GM21825 (cell line): ENCODE results near the gene ANXA11.
"Not testable (repeated sequence)": the region's sequence is repeated elsewhere in the genome, so short reads cannot be mapped to it uniquely, and the experiment has no call there.

Experiments used
- ATAC-seq: cut with Tn5 transposase; IDR thresholded peaks from one replicate; pipeline ENCODE4 v1.9.1; 2021; ENCODE audit warnings: mild to moderate bottlenecking, moderate library complexity; ENCODE audit not compliant: unreplicated experiment

ANXA11 gene

GRCh38 chr10:80149123-80149522 is 56.2 kb downstream of the ANXA11 start:
- ATAC-seq: no peak

- ATAC-seq: no peak
Observed at GRCh38 chr10:80148166-80148805, 57.1 kb downstream of the ANXA11 start.

GRCh38 chr10:80146918-80147317 is 58.4 kb downstream of the ANXA11 start:
- ATAC-seq: no peak

GRCh38 chr10:80145406-80146308 is 59.7 kb downstream of the ANXA11 start:
- not testable (repeated sequence) for ATAC-seq

GRCh38 chr10:80144696-80145131 is 60.6 kb downstream of the ANXA11 start:
- peak; percentile 47 for ATAC-seq

GRCh38 chr10:80144067-80144695 is 61.2 kb downstream of the ANXA11 start:
- peak; percentile 77 for ATAC-seq

GRCh38 chr10:80141696-80142460 is 63.5 kb downstream of the ANXA11 start:
- no peak for ATAC-seq

GRCh38 chr10:80140251-80140650 is 65.1 kb downstream of the ANXA11 start:
- ATAC-seq: no peak

GRCh38 chr10:80139265-80139664 is 66.1 kb downstream of the ANXA11 start:
- no peak for ATAC-seq

- no peak for ATAC-seq
Observed at GRCh38 chr10:80137920-80138319, 67.4 kb downstream of the ANXA11 start.

- ATAC-seq: no peak
Observed at GRCh38 chr10:80137031-80137862, 68.1 kb downstream of the ANXA11 start.

GRCh38 chr10:80136134-80136571 is 69.2 kb downstream of the ANXA11 start:
- no peak for ATAC-seq

GRCh38 chr10:80133687-80134086 is 71.7 kb downstream of the ANXA11 start:
- not testable (repeated sequence) for ATAC-seq

GRCh38 chr10:80133206-80133605 is 72.1 kb downstream of the ANXA11 start:
- ATAC-seq: no peak

- no peak for ATAC-seq
Observed at GRCh38 chr10:80132299-80133139, 72.8 kb downstream of the ANXA11 start, which contains the start of gene PLAC9. Gene PLAC9 (plus strand): TSS chr10:80132730. CDS start chr10:80132763, 33 bp downstream.

- no peak for ATAC-seq
Observed at GRCh38 chr10:80131499-80131901, 73.8 kb downstream of the ANXA11 start.

- ATAC-seq: no peak
Observed at GRCh38 chr10:80126876-80127275, 78.5 kb downstream of the ANXA11 start.

- ATAC-seq: no peak
Observed at GRCh38 chr10:80122746-80123145, 82.6 kb downstream of the ANXA11 start.
